NOMO-1 treated with dmso at 0.1 percent for 144 hours (cell line): ENCODE measurements around the gene WFS1.

Experiments used
- DNase-seq: peaks from one replicate; lab custom pipeline; 2025; ENCODE audit not compliant: unreplicated experiment; lab: John Stamatoyannopoulos, UW

Gene WFS1

DNA sequence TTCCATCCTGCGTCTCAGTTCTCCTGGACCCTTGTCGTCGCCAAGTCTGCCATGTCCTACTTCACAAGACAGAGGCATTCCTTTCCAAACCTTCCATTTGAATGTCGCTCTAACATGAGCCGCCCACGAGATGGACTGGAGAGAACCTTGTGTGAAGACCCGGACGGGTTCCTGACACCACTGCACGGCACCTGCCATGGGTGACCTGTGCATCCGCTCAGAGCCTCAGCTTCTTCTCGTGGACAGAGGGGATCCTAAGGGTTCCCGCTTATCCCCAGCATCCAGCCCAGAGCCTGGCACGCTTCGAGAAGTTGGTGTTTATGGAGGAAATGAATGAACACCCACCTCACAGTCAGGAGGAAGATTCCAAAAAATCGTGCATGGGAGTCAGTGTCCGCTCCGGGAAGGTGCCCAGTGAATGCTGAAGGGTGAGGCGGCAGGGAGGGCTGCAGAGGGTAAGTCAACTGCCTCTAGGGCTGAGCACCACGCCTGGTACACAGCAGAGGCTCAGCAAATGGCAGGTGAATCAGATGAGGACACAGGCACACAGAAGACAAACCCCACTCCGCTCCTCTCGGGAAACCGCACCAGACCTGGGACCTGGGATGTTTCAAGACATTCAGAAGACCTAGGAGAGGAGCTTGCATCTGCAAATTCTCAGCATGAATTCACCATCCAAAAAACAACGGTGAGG lies 52.6 kb downstream of the WFS1 start:
- DNase-seq: no peak

DNA sequence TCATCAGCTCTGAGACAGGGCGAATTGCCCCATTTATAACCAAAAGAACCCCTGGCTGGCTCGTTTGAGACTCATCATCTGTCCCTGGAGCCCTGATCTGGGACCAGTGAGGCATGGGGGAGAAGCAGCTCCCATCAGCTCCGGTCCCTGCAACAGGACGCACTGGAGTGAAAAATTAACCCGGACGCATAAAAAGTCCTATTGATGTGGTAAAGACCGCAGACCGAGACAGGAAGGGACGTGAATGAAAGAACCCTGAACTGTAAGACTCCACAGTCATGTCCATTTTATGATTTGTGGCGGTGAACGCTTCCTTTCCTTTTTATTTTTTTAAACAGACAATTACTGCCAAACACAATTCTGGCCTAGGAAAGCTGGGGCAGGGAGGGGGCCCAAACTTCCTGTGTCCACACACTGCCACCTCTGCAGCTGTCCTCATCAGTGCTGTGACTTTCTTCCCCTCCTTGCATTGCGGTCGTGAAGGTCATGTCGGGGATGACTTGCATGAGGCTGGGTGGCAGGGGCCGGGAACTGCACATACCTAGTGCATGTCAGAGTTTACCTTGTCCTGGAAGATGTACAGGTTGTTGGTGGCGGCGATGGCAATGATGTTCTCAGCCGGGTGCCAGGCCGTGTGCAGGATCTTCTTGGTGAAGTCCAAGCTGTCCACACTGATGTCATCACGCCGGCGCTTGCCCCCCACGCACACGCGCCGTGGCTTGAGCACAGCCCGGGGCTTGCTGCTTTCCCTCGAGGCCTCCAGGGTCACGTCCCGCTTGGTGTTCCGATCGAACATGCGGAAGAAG lies 53.3 kb downstream of the WFS1 start:
- no peak for DNase-seq

DNA sequence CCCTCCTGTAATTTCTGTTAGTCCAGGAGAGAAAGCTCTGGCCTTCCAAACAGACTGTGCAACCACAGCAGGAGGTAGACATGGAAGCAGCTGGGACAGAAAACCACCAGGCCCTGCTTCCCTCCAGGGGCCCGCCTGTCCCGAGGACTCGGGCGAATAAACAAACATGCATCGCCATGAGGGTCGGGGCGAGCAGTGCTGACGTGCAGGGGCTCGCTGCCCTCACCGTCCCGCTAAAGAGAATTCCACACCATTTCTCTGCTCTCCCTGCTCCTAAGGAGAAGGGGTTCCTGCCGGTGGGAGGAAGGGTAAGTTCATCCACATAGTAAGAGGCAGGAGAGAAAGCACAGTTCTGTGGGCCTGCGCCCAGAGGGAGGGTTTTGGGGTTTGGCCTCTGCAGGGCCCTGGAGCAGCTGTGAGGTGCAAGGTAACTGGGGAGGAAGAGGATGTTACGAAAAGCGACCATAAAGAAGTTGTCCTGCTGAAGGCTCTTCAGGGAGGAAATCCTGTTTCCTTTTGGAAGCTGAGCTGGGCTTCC lies 54.9 kb downstream of the WFS1 start:
- no peak for DNase-seq

DNA sequence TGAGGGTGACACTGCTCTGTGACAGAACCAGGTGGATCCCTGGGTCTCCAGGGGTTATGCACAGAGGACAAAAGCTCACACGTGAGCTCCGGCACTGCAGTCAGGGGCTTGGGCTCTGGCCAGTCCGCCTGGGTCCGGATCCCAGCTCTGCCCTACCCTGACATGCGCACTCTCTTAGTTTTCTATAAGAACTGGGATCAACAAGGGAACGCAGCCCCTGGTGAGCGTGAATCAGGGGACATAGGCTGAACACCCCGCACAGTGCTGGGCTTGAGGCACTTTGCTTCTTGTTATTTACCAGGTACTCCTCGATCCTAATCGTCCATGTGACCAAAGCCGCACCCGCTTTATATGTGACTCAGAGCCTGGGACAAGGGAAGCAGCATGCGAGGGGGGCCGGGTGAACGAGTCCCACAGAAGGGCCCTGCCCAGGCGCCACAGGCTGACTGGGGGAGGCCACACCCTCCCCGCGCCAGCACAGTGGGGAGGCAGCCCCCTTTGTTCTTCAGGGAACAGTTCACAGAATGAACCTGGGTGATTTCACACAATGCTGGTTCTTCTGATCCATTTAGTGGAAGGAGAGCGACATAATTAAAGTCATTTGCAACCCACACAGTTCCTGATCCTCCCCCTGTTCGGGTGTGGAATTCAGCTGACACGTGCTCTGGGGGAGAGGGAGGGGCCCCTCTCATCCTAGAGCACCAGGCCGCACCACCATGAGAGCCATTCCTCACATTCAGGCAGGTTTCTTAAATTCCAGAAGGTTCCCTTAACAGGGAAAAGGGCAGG lies 55.5 kb downstream of the WFS1 start:
- no peak for DNase-seq

DNA sequence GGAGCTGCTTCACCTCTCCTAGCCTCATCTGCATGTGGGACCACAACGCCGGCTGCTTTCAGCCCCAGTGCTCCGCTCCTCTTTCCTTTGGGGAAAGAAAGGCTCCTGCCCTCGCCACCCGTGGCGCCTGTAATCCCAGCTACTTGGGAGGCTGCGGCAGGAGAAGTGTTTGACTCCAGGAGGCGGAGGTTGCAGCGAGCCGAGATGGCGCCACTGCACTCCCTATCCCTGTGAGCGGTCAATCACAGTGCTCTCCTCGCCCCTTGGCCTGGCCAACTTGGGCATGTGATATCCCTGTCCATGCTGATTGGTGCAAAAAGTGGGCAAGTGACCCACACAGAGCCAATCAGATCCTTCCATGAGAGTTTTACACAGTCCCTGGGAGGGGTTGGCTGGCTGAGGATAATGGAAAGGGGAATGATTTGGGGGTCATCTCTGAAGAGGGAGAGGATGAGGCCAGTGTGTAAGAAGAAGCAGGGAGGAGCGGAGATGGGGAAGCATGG lies 56.2 kb downstream of the WFS1 start:
- DNase-seq: no peak

DNA sequence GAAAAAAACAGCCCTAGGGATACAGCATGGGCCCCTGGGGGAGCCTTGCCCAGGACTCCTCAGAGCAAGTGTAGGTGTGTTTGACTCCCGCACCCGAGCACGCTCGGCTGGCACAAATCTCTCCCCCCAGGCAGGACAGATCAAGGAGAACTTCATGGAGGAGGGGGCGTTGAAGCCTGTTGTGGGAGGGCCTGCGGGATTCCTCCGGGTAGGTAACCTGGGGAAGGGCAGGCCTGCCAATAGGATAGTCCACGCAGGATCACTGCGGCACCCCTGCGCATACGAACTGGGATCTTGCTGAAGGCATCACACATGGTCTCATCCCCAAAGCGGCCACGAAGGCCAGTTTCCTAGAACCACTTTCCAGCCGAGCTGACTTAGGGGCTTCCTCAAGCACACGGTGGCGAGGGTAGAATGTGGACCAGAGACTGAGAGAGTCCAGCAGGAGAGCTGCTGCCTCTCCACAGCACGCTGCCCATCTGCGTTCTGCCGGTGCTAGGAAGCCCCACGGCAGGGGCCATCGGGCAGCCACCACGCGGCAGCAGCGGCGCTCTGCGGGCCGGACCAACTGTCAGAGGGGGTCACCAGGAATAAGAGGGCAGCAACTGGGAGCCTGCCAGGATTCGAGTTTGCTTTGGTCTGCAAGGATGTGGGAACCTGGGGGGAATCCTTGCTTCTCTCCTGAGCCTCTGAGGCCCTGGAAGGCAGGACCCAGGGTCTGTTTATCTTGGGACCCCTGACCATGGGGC lies 56.8 kb downstream of the WFS1 start:
- DNase-seq: no peak

DNA sequence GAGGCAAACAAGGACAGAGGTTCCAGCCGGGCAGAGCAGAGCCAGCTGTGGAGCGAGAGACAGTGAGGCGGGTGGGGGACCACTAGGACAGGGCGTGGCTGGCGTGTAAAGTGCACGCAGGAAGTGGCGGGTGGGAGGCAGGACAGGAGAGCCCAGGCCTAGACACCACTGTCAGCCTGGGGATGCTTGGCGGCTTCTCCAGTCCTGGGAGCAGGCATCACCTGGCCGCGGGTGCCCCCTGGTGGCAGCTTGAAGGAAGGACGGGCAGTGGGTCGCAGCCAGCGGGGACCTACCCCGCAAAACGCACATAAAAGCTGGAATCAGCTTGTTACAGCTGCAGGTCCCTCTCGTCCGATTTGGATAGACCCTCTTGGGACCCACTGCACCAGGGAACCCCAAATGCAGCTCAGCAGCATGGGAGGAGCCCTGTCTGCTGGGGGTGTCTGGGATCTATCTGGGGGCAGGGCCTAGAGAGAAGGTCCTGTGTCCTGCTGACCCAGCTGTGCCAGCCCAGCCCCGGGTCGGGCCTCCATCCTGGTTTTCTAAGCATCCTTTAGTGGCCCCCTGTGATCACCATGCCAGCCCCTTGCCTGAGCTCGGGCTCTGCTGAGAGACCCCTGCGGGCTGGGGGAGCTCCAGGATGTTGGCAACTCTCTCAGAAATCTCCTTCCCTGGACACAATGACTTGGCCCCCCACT lies 57.7 kb downstream of the WFS1 start:
- DNase-seq: peak; percentile 34

DNA sequence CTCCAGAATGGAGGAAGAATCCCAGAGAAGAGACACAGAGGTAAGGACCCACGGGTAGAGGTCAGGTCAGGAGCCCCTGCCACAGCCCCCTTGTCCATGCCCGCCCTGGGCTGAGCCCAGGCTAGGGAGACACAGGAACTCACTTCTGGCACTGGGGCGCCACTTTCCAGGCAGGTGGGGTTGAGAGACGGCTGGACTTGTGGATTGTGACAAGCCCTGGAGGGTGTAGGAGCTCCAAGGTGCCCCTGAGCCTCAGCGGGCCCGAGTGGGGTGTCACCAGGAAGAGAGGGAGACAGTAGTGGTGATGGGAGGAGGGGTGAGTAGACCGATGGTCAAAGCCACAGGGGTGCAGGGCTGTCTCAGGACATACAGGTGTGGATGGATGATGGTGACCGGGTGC lies 58.9 kb downstream of the WFS1 start:
- no peak for DNase-seq

DNA sequence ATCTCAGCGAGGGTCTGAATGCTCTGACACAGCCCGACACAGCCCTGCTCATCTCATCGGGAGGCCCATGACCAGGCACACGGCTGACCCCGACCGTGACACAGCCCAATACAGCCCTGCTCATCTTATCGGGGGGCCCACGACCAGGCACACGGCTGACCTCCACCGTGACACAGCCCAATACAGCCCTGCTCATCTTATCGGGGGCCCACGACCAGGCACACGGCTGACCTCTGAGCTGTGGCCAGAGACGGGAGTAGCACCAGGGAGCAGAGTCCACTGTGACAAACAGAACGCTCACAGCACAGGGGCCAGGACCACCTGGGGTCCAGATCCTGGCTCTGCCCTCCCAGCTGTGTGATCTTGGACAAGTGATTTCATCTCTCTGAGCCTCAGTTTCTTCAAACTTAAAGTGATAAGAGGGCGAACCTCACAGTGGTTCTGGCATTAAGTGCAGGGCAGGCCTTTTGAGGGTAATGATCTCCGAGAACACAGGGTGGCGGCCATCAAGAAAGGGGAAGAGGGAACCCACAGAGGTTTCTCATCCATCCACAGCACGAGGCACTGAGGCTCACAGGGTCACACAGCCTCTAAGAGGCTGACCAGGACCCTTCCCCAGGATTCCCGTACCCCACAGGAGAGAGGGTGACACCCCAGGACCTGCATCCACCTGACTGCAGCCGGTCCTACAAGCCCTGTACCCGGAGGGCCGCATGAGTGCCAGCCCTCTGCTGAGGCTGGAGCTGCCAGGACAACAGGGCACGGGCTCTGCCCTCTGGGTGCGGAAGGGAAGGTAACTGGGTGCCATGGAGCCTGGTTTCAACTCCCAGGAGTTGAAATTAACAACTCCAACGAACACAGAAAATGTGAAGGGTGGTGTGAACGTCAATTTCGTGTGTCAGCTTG lies 60.1 kb downstream of the WFS1 start:
- no peak for DNase-seq

DNA sequence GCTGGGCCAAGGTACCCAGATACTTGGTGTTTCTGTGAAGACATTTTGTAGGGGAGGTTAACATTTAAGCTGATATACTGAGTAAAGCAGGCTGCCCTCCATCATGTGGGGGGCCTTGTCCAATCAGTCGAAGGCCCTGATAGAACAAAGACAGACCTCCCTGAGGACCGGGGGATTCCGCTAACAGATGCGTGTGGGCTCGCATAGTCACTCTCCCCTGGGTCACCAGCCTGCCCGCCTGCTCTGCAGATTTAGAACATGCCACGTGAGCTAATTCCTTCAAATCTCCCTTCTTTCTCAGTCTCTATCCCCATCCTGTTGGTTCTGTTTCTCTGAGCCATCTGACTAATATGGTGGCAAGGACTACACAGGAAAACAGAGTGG lies 60.7 kb downstream of the WFS1 start:
- DNase-seq: no peak

DNA sequence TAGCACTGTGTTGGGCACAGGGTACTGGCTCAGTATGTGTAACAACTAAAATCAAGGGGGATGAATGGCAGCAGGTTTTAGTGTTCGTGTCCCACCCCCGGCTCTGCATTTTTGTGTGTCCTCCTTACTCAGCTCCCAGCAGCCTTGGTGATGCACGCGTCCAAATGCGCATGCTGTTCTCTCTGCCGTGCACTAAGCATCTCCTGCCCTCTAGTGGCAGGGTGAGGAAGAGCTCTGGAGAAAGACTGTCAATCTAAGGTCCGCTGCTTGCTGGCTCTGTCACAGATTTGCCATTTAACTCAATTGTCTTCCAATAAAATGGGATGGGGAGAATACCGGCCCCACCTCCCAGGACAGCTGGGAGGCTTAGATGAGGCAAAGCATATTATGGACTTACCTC lies 61.4 kb downstream of the WFS1 start:
- DNase-seq: peak; percentile 6

DNA sequence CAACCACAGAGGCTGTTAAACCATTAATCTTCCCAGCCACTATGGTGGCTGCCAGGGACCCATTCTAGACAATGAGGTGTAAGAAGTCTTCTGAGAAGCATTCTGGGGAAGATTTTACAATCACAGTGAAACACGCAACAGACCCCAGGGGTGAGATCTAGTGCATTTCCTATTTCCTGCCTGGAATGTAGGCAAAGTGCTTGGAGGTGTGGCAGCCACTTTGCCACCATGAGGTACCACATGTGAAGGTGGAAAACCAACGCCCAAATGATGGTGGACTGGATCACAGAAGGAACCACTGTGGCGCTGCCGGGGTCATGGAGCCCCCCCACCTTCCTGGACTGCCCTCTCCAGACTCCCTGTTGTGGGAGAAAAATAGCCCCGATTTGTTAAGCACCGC lies 61.8 kb downstream of the WFS1 start:
- DNase-seq: no peak

DNA sequence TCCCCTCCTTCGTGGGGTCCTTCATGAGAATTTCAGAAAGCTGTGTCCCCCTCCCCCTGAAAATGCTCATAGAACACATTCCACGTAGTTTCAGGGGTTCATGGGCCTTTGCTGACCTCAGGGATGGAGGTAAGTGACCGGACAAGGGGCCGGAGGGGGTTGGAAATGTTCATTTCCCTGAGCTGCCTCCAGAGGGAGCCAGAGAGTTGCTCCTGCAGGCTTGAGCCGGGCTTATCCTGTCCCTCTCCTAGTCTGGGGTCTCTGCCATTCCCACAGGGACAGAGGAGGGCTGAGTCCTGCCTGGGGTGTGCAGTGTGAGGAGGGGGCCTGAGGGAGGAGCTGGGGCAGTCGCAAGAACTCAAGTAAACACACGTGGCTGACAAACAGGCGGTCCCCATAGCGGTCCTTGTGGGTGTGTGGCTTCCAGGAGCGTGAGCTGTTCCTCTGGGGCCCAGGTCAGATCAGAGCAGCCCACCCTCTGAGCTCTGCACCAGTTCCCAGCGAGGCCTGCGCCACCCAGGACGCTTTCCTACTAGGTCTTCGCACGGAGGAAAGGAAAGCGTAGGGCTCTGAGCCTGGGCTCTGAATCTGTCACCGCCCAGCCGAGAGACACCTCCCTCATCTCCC lies 62.5 kb downstream of the WFS1 start:
- no peak for DNase-seq

DNA sequence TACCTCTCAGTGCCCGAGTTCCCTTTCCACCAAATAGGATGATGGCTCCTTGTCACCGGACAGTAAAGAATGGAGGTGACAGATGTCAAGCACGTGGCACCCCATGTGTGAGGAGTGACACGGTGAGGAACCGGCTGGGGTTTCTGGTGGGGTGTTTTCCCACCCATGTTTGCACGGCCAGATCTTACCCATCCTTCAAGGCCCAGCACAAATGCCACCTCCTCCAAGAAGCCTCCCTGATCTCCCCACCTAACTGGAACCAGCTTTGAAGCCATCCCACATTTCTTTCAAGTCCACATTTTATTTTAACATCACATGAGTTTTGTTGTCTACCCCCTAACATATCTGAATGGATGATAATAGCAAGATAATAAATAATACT lies 63.0 kb downstream of the WFS1 start:
- DNase-seq: no peak

DNA sequence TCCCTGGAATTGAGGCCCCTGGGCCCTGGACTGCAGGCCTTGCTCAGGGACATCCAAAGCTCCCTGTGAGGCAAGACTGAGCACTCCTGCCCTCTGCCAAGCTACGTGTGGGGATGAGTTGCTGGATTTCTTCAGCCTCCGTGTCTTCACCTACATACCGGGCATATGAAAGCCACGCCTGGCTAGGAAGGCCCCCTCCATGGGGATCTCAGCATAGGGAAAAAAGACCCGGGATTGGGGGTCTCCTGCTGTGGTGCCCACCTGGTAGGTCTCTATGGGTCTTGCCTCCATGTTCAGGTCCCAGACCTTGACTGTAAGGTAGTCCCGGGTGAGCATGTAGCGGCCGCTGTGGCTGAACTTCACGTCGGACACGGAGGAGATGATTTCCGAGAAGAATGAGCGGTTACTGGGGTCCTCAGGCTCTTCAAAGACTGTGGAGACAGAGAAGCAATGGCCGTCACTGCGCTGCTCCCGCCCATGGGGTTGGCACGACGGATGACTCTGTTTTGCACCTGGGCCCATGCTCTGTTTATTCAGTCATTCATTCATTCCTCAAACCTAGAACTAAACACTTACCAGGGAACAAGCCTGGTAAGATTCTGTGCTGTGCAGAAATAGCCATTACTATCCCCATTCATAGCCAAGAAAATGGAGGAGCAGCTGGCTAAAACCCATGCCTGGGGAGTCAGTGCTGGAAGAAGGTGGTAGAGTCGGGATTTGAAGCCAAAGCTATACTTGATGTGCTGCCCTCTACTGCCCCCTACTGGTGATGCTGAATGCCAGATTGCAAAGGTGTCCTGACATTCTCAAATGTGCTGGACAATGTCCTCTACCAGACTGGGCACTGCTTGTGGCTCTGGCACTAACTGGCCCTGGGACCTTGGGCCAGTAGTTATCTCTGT lies 63.9 kb downstream of the WFS1 start:
- DNase-seq: no peak

DNA sequence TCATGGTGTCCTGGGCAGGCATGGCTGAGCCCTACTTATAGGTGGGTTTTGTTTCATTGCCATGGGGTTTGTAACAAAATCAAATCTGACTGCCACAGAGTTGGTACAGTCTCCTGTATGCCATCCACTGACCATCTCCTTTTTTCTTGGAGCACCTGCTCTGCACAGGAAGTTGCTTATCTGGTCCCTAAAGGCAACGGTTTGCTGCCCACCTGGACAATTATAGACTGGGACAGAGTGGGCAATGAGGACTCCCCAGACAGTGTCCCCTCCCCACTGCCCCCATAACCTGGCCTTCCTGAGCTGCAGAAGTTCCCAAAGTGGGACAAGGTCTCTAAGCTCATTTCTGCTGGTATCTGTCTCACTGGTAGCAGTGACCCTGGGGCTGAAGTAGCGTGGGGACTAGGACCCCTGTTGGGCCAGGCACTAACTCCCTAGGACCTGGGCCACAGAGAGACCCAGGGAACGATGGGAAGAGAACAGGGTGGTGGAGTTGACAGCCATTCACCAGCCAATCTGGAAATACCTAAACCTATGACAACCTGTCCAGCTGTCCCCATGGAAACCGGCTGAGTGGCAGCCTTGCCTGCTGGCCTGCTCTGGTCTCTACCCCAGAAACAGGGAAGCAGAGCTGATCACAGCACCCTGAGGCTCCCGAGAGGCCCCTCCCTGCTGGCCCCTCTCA lies 64.7 kb downstream of the WFS1 start:
- DNase-seq: no peak

DNA sequence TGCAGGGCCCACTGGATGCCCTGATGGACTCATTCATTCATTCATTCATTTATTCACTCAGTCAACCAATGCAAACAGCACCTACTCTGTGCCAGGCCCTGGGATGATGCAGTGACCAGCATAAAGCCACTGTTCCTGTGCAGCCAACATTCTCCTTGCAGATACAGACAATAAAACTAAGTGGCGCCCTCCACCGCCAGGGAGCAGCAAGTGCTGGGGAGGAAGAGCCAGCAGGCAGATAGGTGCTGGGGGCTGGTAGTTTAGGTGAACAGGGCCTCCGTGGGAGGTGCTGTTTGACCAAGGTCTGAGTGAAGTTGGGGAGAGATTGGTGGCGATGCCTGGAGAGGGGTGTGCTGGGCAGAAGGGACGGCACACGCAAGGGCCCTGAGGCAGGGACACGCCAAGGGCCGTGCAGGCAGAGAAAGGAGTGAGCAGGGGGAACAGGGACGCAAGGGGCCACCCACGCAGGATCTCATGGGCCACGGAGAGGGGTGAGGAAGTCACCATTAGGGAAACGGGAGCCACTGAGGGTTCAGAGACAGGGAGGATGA lies 65.5 kb downstream of the WFS1 start:
- no peak for DNase-seq
